Prostate gland (tissue), 2 donors: ENCODE results near the gene CCDC12. TPM values are rescaled to one million over a fixed set of nuclear protein-coding genes. Genes with fewer than 3 reads are reported as not detected.
A peak's percentile ranks its signal among the peaks of the same experiment; 100 is the strongest.

Experiments used
- DNase-seq: peaks from one replicate; pipeline ENCODE4 v3.0.0-alpha.2; 2019; ENCODE audit warnings: low spot score
- H3K27ac ChIP-seq, 2 donors: fragments of 200-600 bp; sonication (generic); 2 replicates each; pipeline ENCODE4 v1.5.1; 2017 to 2019
- H3K27me3 ChIP-seq: fragments of 200-600 bp; sonication (generic); replicated peaks from 2 replicates; pipeline ENCODE4 v1.5.1; 2019; ENCODE audit not compliant: insufficient read depth
- H3K36me3 ChIP-seq, 2 donors: fragments of 200-600 bp; sonication (generic); 1 replicate in 1 of 2; 2 replicates in 1 of 2; pipeline versions ENCODE4 v1.5.1 to v1.8.1; 2017 to 2019
- H3K4me1 ChIP-seq: fragments of 200-600 bp; sonication (generic); replicated peaks from 2 replicates; pipeline ENCODE4 v1.5.1; 2019
- H3K4me3 ChIP-seq, 2 donors: fragments of 200-600 bp; sonication (generic); 2 replicates each; pipeline ENCODE4 v1.5.1; 2017 to 2019
- H3K9me3 ChIP-seq: fragments of 200-600 bp; sonication (generic); 2 replicates; pipeline ENCODE4 v1.5.1; 2017
- POLR2A ChIP-seq: fragments of 450-650 bp; IDR thresholded peaks from one replicate; pipeline ENCODE4 v1.6.1; 2016; ENCODE audit warnings: antibody characterized with exemption, mild to moderate bottlenecking
- POLR2AphosphoS5 ChIP-seq: sonication (generic); formaldehyde crosslinking; IDR thresholded peaks from one replicate; pipeline ENCODE4 v1.6.1; 2017; ENCODE audit warnings: antibody characterized with exemption
- WGBS: methylation state at CpG from one replicate; pipeline ENCODE4 v1.1.5; 2018; 5-methylcytosine and 5-hydroxymethylcytosine counted together
- intact Hi-C: fragments of 100-400 bp; cut with DNase I; formaldehyde crosslinking; loops from one replicate; pipeline ENCODE4 v1.14.2; 2022
- total RNA-seq, 2 donors: library from RNA; depleted of rRNA; stranded (reverse); fragments of >200 nt; gene quantifications; one replicate each; pipeline ENCODE4 v1.1.0, GENCODE V29; 2016
- TF ChIP-seq, protein P1 (sequence below), 4 experiments: fragments of 200-600 bp in 2 of 4; fragments of 450-650 bp in 2 of 4; sonication (generic) in 2 of 4; IDR thresholded peaks; 1 replicate in 3 of 4; 2 replicates in 1 of 4; pipeline ENCODE4 v1.5.1; 2016 to 2019; ENCODE audit warnings: antibody characterized with exemption in 4 of 4, mild to moderate bottlenecking in 2 of 4, moderate library complexity in 2 of 4

The CCDC12 gene
- total RNA-seq, 2 donors from 2014 or later = 34.6 to 78.7 TPM

DNA sequence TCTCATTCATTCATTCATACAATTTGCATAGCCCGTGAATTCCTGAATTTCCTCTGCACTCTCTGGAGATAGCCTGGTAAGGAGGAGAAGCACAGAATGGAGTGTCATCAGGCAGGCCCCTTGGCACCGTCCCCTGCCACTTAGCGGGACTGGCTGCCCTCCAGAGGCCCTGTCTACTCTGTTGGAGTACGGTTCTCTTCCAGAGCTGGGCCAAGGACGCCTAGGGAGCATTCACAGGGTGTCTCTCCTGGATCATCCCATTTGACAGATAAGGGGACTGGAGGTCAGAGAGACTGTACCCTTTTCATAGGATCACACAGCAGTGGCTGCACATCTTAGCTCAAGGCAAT is 51.0 kb downstream of the CCDC12 start:
- DNase-seq = no peak
- H3K27me3 ChIP-seq = no peaks in the 10 kb centered on the region
- no peaks in the 10 kb centered on the region for H3K9me3 ChIP-seq
- no peak overlapping the region for H3K27ac ChIP-seq
- WGBS = 44% methylated on average over 5 of the region's 5 CpGs
- TF ChIP-seq POLR2A = no peak
- no peak for TF ChIP-seq POLR2AphosphoS5
- TF ChIP-seq, protein P1, sequence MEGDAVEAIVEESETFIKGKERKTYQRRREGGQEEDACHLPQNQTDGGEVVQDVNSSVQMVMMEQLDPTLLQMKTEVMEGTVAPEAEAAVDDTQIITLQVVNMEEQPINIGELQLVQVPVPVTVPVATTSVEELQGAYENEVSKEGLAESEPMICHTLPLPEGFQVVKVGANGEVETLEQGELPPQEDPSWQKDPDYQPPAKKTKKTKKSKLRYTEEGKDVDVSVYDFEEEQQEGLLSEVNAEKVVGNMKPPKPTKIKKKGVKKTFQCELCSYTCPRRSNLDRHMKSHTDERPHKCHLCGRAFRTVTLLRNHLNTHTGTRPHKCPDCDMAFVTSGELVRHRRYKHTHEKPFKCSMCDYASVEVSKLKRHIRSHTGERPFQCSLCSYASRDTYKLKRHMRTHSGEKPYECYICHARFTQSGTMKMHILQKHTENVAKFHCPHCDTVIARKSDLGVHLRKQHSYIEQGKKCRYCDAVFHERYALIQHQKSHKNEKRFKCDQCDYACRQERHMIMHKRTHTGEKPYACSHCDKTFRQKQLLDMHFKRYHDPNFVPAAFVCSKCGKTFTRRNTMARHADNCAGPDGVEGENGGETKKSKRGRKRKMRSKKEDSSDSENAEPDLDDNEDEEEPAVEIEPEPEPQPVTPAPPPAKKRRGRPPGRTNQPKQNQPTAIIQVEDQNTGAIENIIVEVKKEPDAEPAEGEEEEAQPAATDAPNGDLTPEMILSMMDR (IDR thresholded peaks at IDR 0.05) = no peak
- peaks cover 10 to 31% of the 10 kb centered on the region in 2 donors for H3K36me3 ChIP-seq
- intact Hi-C loops = no loop called here
- peaks cover 4% of the 10 kb centered on the region for H3K4me1 ChIP-seq
- no peak overlapping the region for H3K4me3 ChIP-seq

GRCh38 chr3:46924921-46925584 is 51.5 kb downstream of the CCDC12 start:
- no peak overlapping the region for H3K27ac ChIP-seq
- H3K9me3 ChIP-seq = no peaks in the 10 kb centered on the region
- TF ChIP-seq POLR2A = no peak
- H3K27me3 ChIP-seq = no peaks in the 10 kb centered on the region
- DNase-seq = no peak
- H3K4me1 ChIP-seq = no peaks in the 10 kb centered on the region
- 89% methylated on average over 10 of the region's 10 CpGs for WGBS
- intact Hi-C loops = loop anchor here (5.0 kb wide), 2 partner anchors 72 to 397 kb away; no protein-coding TSS in a partner anchor
- peaks cover 10 to 31% of the 10 kb centered on the region in 2 donors for H3K36me3 ChIP-seq
- H3K4me3 ChIP-seq = no peak overlapping the region

DNA sequence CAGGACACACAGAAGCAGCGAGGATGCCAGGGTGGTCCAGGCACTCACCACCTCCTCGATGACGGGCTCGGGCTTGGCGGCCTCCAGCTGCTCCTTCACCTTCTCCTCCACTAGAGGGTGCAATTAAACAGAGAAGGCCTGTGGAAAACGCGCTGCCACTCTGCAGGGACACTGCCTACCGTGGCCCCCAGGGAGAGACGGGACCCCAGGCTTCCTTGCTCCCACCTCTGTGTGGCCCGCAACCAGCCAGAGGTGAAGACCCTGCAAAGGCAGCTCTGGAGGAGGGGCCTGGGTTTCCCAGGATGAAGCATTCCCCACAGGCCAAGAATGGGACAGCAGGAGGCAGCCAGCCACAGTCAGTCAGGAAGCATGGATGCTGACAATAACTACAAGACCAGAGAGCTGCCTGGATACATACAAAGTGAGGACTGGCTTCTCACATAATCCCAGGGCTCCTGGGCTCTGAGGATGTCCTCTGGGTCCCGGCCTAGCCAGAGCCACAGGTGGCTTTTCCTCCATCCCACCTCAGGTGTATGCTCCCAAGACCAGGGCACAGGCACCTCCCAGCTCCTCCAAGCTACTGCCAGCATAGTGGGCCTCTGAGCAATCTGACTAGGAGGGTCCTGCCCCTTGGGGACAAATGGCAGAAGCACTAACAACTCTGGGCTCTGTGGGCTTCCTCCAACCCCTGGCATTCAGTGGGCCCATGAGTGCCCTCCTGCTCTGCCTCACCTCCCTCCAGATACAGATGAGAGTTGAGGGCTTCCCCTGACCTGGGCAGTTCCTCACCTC is 52.8 kb downstream of the CCDC12 start:
- 42% methylated on average over 7 of the region's 11 CpGs for WGBS
- TF ChIP-seq, protein P1 (IDR thresholded peaks at IDR 0.05) = peak in 3 of 4 experiments; percentile 56 to 87 (median 60)
- no peak for TF ChIP-seq POLR2A
- no peak for DNase-seq
- H3K27ac ChIP-seq = no peak overlapping the region
- H3K27me3 ChIP-seq = no peaks in the 10 kb centered on the region
- intact Hi-C loops = loop anchor here (5.0 kb wide), 2 partner anchors 74 to 399 kb away; no protein-coding TSS in a partner anchor
- no peaks in the 10 kb centered on the region for H3K9me3 ChIP-seq
- no peak overlapping the region for H3K4me3 ChIP-seq
- no peaks in the 10 kb centered on the region for H3K4me1 ChIP-seq
- peaks cover 10 to 31% of the 10 kb centered on the region in 2 donors for H3K36me3 ChIP-seq

GRCh38 chr3:46922871-46923558 is 53.5 kb downstream of the CCDC12 start:
- TF ChIP-seq, protein P1 (IDR thresholded peaks at IDR 0.05) = no peak
- intact Hi-C loops = loop anchor here (5.0 kb wide), 2 partner anchors 74 to 399 kb away; no protein-coding TSS in a partner anchor
- Histone ChIP-seq H3K27ac (no peak overlapping the region), H3K4me3 (no peak overlapping the region), H3K27me3 (no peaks in the 10 kb centered on the region), H3K4me1 (no peaks in the 10 kb centered on the region), H3K9me3 (no peaks in the 10 kb centered on the region), H3K36me3 (peaks cover 10 to 31% of the 10 kb centered on the region in 2 donors)
- DNase-seq = no peak
- WGBS = 84% methylated on average over 16 of the region's 16 CpGs

DNA sequence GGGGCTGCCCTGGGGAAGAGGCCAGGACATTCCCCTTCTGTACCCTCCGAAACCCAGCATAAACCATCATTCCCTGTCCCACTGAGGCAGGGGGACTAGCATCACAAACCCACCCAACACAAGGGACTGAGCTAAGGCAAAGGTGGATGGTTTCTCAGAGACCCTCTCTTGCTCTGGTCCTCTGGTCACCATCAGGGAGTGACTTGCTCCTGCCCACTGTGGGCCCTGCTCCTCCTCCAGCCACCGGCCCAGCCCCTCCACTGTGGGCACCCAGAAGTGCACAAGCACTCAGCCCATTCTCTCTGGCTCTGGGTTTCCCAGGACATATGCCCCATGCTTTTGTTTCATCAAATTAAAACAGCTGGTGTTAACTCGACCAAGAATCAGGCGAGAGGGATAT is 54.1 kb downstream of the CCDC12 start:
- TF ChIP-seq, protein P1 (IDR thresholded peaks at IDR 0.05) = no peak
- no peak for TF ChIP-seq POLR2A
- no peak for TF ChIP-seq POLR2AphosphoS5
- H3K27ac ChIP-seq = no peak overlapping the region
- no peaks in the 10 kb centered on the region for H3K9me3 ChIP-seq
- peaks cover 10 to 31% of the 10 kb centered on the region in 2 donors for H3K36me3 ChIP-seq
- DNase-seq = no peak
- no peaks in the 10 kb centered on the region for H3K27me3 ChIP-seq
- intact Hi-C loops = loop anchor here (5.0 kb wide), 2 partner anchors 75 to 400 kb away; no protein-coding TSS in a partner anchor
- 90% methylated on average over 4 of the region's 4 CpGs for WGBS
- H3K4me3 ChIP-seq = no peak overlapping the region
- H3K4me1 ChIP-seq = no peaks in the 10 kb centered on the region
